ENCODE measurements around the gene GEMIN4. TPM values are rescaled to one million over a fixed set of nuclear protein-coding genes. Genes with fewer than 3 reads are reported as not detected.

GEMIN4 gene
- 10 to 100 TPM; 13.9 to 21.6 (median 17.9) TPM for total RNA-seq

DNA sequence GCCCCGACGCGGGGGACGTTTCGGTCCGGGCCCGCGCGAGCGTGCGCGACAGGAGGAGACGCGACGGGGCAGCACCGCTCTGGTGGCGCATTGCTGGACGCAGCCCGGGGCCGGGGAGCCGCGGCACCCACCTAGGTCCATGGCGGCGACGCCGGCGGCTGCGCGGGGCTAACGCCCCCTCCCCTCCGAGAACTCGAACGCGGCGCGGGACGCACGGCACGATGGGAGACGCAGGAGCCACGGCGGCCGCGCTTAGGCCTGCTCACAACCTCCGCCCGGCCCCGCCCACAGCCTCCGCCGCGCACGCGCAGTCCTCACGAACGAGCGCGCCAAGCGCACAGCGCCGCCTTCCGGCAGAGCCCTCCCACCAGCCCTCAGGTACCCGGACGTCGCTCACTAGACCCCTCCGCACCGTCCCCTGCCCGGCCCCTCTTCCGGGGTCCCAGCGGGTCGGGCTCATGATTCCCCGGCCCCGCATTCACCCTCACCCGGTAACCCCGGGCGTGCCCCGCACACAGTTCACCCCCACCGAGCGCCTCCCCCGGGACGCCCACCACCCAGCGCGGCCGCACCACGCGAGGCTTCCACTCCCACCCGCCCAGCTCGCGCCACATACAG, at the start of gene GEMIN4:
GEMIN4 (minus strand) TSS at position 263 of the 618 bp plus-strand sequence; CDS start at position 141, 122 bp downstream.
- no peaks in the 10 kb centered on the region for H3K27me3 ChIP-seq
- peak within 1 kb of the TSS; percentile 74 to 92 (median 86) for H3K27ac ChIP-seq
- peak; percentile 95 for ATAC-seq
- TF ChIP-seq EP300 (IDR thresholded peaks at IDR 0.05) (no peak), POLR2A (IDR thresholded peaks at IDR 0.05) (peak; percentile 77 to 79), POLR2AphosphoS5 (IDR thresholded peaks at IDR 0.05) (peak; percentile 86)
- TF ChIP-seq, protein P1, sequence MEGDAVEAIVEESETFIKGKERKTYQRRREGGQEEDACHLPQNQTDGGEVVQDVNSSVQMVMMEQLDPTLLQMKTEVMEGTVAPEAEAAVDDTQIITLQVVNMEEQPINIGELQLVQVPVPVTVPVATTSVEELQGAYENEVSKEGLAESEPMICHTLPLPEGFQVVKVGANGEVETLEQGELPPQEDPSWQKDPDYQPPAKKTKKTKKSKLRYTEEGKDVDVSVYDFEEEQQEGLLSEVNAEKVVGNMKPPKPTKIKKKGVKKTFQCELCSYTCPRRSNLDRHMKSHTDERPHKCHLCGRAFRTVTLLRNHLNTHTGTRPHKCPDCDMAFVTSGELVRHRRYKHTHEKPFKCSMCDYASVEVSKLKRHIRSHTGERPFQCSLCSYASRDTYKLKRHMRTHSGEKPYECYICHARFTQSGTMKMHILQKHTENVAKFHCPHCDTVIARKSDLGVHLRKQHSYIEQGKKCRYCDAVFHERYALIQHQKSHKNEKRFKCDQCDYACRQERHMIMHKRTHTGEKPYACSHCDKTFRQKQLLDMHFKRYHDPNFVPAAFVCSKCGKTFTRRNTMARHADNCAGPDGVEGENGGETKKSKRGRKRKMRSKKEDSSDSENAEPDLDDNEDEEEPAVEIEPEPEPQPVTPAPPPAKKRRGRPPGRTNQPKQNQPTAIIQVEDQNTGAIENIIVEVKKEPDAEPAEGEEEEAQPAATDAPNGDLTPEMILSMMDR (IDR thresholded peaks at IDR 0.05): peak in 3 of 4 experiments; percentile 90 to 98 (median 94)
- H3K4me3 ChIP-seq: peak within 1 kb of the TSS; percentile 88 to 94
- WGBS, 2 donors (ENCODE audit: low coverage in 1 of 2): 0% methylated on average over 16 of the region's 87 CpGs; no CpG with 5 or more reads in 1 of the 2 donors
- peaks cover 0 to 25% of the 10 kb centered on the region in 2 donors for H3K36me3 ChIP-seq
- no peaks in the 10 kb centered on the region for H3K9me3 ChIP-seq
- peaks cover 0 to 23% (median 0%) of the 10 kb centered on the region in 3 donors for H3K4me1 ChIP-seq

DNA sequence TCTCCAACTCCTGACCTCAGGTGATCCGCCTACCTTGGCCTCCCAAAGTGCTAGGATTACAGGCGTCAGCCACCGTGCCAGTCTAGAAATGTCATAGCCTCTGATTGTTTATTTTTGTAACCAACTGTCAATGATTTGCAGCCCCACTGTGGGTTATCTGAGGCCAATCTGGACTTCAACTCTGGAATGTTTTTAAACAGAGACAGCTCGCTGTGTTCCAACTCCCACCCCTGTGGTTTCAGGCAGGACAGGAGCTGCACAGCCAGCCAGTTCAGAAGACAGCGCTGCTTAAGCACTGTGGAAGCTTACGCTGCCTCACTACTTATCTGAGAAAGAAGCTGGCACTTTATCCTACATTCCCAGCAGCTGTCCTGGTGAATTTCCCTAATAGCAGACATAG, 49.6 kb upstream of the GEMIN4 start:
- H3K4me3 ChIP-seq: no peak overlapping the region
- WGBS, 2 donors (ENCODE audit: low coverage in 1 of 2): 79 to 100% methylated on average over 2 to 5 of the region's 6 CpGs
- TF ChIP-seq, protein P1 (IDR thresholded peaks at IDR 0.05): no peak
- H3K27me3 ChIP-seq: no peaks in the 10 kb centered on the region
- peaks cover 0 to 66% of the 10 kb centered on the region in 2 donors for H3K36me3 ChIP-seq
- no peak overlapping the region for H3K27ac ChIP-seq
- no peak for ATAC-seq
- no peaks in the 10 kb centered on the region for H3K4me1 ChIP-seq
- no peaks in the 10 kb centered on the region for H3K9me3 ChIP-seq

DNA sequence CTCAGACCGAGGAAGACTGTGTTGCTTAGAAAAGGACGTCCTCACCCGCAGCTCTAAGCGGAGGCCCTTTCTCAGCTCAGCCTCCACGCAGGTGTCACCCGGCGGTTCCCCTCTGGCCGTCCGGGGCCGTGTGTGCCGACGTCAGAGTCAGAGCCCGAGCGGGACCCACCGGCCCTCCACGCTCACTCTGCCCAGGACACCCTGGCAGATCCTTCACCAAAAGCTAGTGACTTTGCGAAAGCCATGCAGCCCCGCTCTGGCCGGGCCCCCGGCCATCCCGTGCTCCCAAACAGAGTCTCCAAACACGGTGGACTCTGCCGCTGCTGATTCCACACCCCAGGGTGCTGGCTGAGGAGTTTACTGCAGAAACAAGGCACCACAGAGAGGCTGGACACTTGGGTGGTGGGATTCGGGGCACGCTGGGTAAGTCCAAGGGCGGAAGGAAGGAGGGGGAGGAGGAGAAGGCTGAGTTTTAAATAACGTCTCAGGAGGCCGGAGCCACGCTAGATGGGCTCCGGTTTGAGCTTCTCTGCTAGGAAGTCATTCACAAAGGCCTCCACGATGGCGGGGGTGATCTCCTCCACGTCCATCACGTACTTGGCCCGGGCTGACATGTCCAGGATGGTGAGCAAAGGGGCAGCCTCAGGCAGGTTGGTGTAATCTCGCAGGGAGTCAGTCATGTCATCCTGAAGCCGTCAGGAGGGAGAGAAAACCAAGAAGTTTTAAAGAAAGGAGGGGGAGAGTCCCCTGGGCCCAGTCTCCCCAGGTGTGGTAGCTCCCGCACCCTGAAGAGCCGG, 48.6 kb upstream of the GEMIN4 start:
- H3K36me3 ChIP-seq: peaks cover 0 to 62% of the 10 kb centered on the region in 2 donors
- no peak for TF ChIP-seq POLR2AphosphoS5 (IDR thresholded peaks at IDR 0.05)
- TF ChIP-seq, protein P1 (IDR thresholded peaks at IDR 0.05): no peak
- TF ChIP-seq EP300 (IDR thresholded peaks at IDR 0.05): no peak
- TF ChIP-seq POLR2A (IDR thresholded peaks at IDR 0.05): no peak
- no peak overlapping the region for H3K4me3 ChIP-seq
- WGBS, 2 donors (ENCODE audit: low coverage in 1 of 2): 64 to 86% methylated on average over 4 to 19 of the region's 39 CpGs
- H3K9me3 ChIP-seq: no peaks in the 10 kb centered on the region
- H3K4me1 ChIP-seq: peaks cover 0 to 2% (median 0%) of the 10 kb centered on the region in 3 donors
- no peak overlapping the region for H3K27ac ChIP-seq
- ATAC-seq: no peak
- no peaks in the 10 kb centered on the region for H3K27me3 ChIP-seq

DNA sequence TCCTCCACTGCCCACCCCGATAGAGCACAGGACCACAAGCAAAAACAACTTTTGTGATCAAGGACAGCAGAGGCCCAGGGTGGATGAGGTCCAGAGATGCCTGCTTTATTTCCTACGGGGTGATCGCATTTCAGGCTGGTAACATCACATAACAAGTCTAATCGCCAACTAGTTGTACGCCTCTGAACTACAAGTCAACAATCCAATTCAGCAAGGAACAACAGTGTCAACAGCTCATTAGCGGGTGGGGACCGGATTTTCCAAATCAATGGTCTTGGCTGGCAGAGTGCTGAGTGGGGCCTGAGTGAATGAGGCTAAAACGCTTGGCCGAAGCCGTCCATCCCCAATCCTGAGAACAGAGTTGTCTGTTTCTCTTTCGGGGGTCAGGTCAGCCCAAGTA, 47.2 kb upstream of the GEMIN4 start:
- no peak for ATAC-seq
- Histone ChIP-seq H3K27me3 (no peaks in the 10 kb centered on the region), H3K4me1 (peaks cover 0 to 16% (median 10%) of the 10 kb centered on the region in 3 donors), H3K4me3 (no peak overlapping the region), H3K27ac (no peak overlapping the region), H3K9me3 (no peaks in the 10 kb centered on the region), H3K36me3 (peaks cover 0 to 49% of the 10 kb centered on the region in 2 donors)
- 80 to 87% methylated on average over 1 to 7 of the region's 11 CpGs for WGBS, 2 donors (ENCODE audit: low coverage in 1 of 2)
- TF ChIP-seq POLR2A (IDR thresholded peaks at IDR 0.05) (no peak), EP300 (IDR thresholded peaks at IDR 0.05) (no peak), POLR2AphosphoS5 (IDR thresholded peaks at IDR 0.05) (no peak)
- TF ChIP-seq, protein P1 (IDR thresholded peaks at IDR 0.05): no peak
